ENCODE results near the gene SUGP2. TPM values are rescaled to one million over a fixed set of nuclear protein-coding genes. Genes with fewer than 3 reads are reported as not detected.
A peak's percentile ranks its signal among the peaks of the same experiment; 100 is the strongest.

SUGP2 gene
- polyA plus RNA-seq, 3 donors: 7.6 to 143 (median 8.2) TPM

GRCh38 chr19:18984251-18984650, 49.1 kb downstream of the SUGP2 start:
- Mint-ChIP-seq H3K27me3 (ENCODE audit: low read depth in 3 of 3) (peaks cover 0 to 3% (median 0%) of the 10 kb centered on the region in 3 donors), H3K4me1 (peaks cover 35% of the 10 kb centered on the region), H3K4me3 (no peak overlapping the region), H3K36me3 (no peaks in the 10 kb centered on the region), H3K27ac (peak overlapping the region in 5 of 7 donors; percentile 50 to 95 (median 70)), H3K9me3 (no peaks in the 10 kb centered on the region)
- Histone ChIP-seq H4K20me1 (ENCODE audit: insufficient read depth, low read length) (no peaks in the 10 kb centered on the region), H3K4me2 (replicated peaks; ENCODE audit: extremely low read depth, low read length, poor library complexity, severe bottlenecking) (no peak overlapping the region), H3K9ac (ENCODE audit: insufficient read depth, low read length, poor library complexity, severe bottlenecking) (no peak overlapping the region), H3K36me3 (replicated peaks in 1 of 2; ENCODE audit: control insufficient read depth in 1 of 2, insufficient read depth in 2 of 2, low read length in 2 of 2) (no peaks in the 10 kb centered on the region), H3K4me3 (replicated peaks in 1 of 3; ENCODE audit: low read depth in 2 of 3, low read length in 3 of 3) (no peak overlapping the region), H3K4me1 (ENCODE audit: control insufficient read depth in 1 of 2, insufficient read depth in 2 of 2, low read length in 2 of 2) (peaks cover 32 to 37% of the 10 kb centered on the region in 2 donors), H2AFZ (ENCODE audit: insufficient read depth, low read depth, low read length, poor library complexity, severe bottlenecking) (no peak overlapping the region), H3K27me3 (ENCODE audit: control insufficient read depth in 2 of 2, insufficient read depth in 2 of 2, low read length in 2 of 2) (no peaks in the 10 kb centered on the region), H3K9me3 (replicated peaks in 1 of 2; ENCODE audit: control insufficient read depth in 1 of 2, insufficient read depth in 1 of 2, low read length in 2 of 2) (no peaks in the 10 kb centered on the region), H3K79me2 (ENCODE audit: insufficient read depth, low read length) (no peaks in the 10 kb centered on the region), H3K27ac (ENCODE audit: low read depth in 1 of 2, low read length in 2 of 2) (peak overlapping the region; percentile 77 to 82)
- intact Hi-C loops (cut with micrococcal nuclease): no loop called here
- no peak for DNase-seq
- no peak for TF ChIP-seq CTCF (IDR thresholded peaks at IDR 0.05)
- 93% methylated on average over 2 of the region's 3 CpGs for WGBS (ENCODE audit: insufficient coverage)

- Histone ChIP-seq H4K20me1 (ENCODE audit: insufficient read depth, low read length) (no peaks in the 10 kb centered on the region), H3K36me3 (replicated peaks in 1 of 2; ENCODE audit: control insufficient read depth in 1 of 2, insufficient read depth in 2 of 2, low read length in 2 of 2) (no peaks in the 10 kb centered on the region), H2AFZ (ENCODE audit: insufficient read depth, low read depth, low read length, poor library complexity, severe bottlenecking) (no peak overlapping the region), H3K27ac (ENCODE audit: low read depth in 1 of 2, low read length in 2 of 2) (no peak overlapping the region), H3K4me3 (replicated peaks in 1 of 3; ENCODE audit: low read depth in 2 of 3, low read length in 3 of 3) (no peak overlapping the region), H3K9ac (ENCODE audit: insufficient read depth, low read length, poor library complexity, severe bottlenecking) (no peak overlapping the region), H3K4me1 (ENCODE audit: control insufficient read depth in 1 of 2, insufficient read depth in 2 of 2, low read length in 2 of 2) (peaks cover 41 to 45% of the 10 kb centered on the region in 2 donors), H3K79me2 (ENCODE audit: insufficient read depth, low read length) (no peaks in the 10 kb centered on the region), H3K9me3 (replicated peaks in 1 of 2; ENCODE audit: control insufficient read depth in 1 of 2, insufficient read depth in 1 of 2, low read length in 2 of 2) (no peaks in the 10 kb centered on the region), H3K27me3 (ENCODE audit: control insufficient read depth in 2 of 2, insufficient read depth in 2 of 2, low read length in 2 of 2) (no peaks in the 10 kb centered on the region), H3K4me2 (replicated peaks; ENCODE audit: extremely low read depth, low read length, poor library complexity, severe bottlenecking) (no peak overlapping the region)
- Mint-ChIP-seq H3K27ac (no peak overlapping the region), H3K9me3 (peaks cover 0 to 2% (median 0%) of the 10 kb centered on the region in 7 donors), H3K4me1 (peaks cover 45% of the 10 kb centered on the region), H3K4me3 (no peak overlapping the region), H3K36me3 (no peaks in the 10 kb centered on the region), H3K27me3 (ENCODE audit: low read depth in 3 of 3) (peaks cover 0 to 2% (median 0%) of the 10 kb centered on the region in 3 donors)
- no peak for DNase-seq
- intact Hi-C loops (cut with micrococcal nuclease): no loop called here
- no peak for TF ChIP-seq CTCF (IDR thresholded peaks at IDR 0.05)
- no CpG with 5 or more reads among the region's 2 CpGs for WGBS (ENCODE audit: insufficient coverage)
Measured at GRCh38 chr19:18982669-18983068, 50.6 kb downstream of the SUGP2 start.
